Activated CD4-positive, alpha-beta T cell treated with anti-CD3 and anti-CD28 coated beads, Interleukin-2, amount 50 U/mL, for 24 hours (primary cell): ENCODE measurements around the gene ZNF598.

Experiments
- DNase-seq, 2 donors: peaks; one replicate each; pipeline ENCODE4 v3.0.0-alpha.2; 2020; ENCODE audit warnings: low read depth in 1 of 2, low spot score in 1 of 2

ZNF598 gene

DNA sequence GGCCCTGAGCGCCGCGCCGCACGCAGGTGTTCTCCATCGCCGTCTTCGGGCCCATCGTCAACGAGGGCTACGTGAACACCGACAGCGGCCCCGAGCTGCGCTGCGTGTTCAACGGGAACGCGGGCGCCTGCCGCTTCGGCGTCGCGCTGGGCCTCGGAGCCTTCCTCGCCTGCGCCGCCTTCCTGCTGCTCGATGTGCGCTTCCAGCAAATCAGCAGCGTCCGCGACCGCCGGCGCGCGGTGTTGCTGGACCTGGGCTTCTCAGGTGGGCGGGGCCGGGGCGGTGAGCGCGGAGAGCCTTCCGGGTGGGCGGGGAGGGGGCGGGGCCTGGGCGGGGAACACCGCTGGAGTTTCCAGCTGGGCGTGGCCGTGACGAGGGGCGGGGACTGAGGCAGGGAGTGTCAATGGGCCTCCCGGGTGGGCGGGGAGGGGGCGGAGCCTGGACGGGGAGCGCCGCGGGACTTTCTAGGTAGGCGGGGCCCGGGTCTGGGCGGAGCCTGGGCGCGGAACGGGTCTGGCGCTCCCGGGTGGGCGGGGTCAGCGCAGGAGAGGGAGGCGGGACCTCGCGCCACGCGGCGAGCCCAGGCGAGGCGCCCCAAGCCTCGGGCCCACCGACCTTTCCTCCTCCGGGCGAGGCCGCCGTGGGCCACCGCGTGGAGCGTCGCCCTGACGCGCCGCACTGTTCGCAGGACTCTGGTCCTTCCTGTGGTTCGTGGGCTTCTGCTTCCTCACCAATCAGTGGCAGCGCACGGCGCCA is 17.5 kb downstream of the ZNF598 start:
- peak; percentile 94 to 97 for DNase-seq

DNA sequence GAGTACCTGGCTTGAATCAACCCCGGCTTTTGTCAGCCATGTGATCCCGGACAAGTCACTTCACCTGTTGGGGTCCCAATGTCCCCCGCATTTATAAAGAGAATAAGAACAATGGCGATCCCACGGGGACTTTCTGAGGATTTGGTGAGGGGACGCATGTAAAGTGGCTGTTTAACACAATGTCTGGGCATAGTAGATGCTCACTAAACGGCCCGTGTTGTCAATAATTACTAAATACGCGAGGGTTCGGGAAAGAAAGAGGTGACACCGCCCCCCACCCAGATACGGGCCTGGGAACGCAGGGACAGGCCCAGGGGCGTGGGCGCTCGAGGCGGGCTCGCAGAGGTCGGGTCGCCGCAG is 18.1 kb downstream of the ZNF598 start:
- DNase-seq = no peak

DNA sequence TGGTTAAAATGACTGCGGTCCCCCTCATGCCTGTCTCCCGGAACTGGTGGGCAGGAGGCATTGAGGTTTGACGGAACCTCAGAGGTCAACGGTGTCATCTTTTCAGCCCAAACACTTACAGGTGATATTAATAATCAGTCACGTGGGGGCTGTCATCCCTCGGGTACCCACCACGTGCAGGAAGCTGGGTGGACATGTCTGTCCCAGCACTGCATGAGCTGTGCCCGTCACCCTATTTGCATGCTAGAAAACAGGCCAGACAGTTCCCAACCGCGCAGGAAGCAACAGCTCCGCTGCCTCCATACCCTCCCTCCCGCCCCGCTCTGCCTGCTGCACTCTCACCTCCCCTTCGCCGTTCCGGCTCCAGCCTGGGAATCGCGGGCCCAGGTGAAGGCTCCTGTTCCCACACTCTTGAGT is 18.5 kb downstream of the ZNF598 start:
- DNase-seq = no peak

DNA sequence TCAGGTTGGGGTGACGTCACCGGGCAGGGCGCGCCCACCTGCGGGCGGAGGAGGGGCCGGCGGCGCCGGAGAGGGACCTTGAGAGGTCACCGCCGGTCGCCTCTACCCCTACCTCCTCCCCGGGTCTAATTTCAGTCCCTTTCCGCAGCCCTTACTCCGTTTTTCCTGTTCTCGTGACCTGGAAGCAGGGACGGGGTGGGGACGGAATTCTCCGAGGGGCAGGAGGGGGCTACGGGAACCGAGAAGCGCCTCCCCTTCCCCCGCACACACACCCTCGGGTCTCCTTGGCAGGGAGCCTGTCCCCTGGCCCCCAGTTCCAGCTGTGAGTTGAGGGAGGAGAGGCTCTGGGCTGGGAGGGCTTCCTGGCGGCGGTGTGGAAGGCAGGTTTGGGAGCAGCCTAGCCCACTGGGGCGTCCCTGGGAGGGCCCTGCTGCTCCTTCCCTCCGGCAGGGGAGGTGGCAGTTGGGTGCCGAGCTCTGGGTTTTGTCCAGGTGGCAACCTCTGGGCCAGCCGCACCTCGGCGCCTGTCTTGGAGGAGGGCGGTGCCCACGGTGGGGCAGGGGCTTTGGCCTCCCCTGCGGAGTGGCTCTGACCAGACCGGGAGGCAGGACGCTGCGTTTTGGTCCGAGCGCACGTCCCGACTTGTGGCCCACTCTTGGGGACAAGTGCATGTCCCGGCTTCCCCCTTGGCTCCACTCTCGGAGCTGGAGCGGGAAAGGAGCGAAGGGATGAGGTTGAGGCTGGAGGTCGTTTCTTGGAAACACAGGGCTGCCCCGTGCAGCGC is 19.1 kb downstream of the ZNF598 start:
- DNase-seq = no peak

DNA sequence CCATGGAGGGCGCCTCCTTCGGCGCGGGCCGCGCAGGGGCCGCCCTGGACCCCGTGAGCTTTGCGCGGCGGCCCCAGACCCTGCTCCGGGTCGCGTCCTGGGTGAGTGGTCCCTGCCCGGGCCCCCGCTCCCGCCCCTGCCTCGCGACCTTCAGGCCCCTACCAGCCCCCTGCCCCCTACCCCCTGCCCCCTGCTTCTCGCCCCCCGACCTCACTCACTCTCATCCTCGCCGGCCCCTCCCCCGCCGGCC is 19.6 kb downstream of the ZNF598 start:
- no peak for DNase-seq

DNA sequence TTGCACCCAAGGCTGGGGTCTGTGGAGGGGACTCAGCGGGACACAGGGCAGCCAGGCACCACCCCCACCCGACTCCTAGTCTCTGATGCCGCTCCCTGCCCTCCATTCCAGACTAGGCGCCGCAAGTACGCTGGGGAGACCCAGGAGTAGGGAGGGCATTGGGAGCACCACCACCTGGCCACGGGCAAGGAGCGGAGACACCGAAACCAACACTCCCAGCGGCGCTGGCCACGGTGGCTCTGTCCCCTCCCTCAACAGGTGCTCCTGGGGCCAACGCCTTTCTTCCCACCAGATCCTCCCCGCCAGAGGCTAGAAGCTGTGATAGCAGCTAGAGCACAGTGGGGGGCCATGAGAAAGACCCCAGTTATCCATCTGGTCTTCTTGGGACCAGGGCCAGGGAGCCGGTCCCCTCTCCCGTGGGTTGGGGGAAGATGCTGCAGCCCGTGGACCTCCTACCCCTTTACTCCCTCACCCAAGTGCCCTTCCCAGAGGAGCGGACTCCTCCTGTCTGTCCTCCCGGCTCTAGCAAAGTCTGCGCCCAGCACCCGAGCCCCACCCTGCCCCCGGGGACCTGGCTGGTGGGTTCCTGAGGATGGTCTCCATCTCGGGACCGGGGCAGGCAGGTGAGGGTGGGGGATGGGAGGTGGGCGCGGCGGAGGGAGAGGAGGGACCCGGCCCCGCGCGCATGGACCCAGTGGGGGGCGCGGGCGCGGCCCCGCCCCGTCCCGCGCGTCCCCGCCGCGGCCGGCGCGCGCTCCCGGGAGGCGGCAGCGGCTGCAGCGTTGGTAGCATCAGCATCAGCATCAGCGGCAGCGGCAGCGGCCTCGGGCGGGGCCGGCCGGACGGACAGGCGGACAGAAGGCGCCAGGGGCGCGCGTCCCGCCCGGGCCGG is 20.2 kb downstream of the ZNF598 start, which contains the start of gene SYNGR3:
Gene SYNGR3 (plus strand): TSS at position 762 of the 892 bp plus-strand sequence. CDS start 133 bp downstream, outside the sequence.
- DNase-seq = no peak

DNA sequence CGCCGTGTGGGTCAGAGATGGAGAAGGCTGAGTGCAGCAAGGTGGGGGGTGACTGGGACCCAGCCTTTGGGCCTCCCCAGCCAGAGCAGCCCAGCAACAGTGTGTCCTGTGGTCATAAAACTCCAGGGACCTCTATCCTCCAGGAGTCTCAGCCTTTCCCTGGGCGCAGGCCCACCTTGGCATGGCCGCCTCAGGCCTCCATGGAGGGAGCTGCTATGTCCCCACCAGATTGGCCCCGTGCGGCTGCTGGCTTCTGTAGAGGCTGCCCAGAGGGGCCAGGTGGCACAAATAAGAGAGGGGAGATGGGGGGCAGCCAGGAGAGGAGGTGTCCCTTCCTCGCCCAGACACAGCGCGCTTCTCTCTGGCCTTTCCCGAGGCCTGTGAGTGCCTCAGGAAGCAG is 22.4 kb downstream of the ZNF598 start:
- no peak for DNase-seq

DNA sequence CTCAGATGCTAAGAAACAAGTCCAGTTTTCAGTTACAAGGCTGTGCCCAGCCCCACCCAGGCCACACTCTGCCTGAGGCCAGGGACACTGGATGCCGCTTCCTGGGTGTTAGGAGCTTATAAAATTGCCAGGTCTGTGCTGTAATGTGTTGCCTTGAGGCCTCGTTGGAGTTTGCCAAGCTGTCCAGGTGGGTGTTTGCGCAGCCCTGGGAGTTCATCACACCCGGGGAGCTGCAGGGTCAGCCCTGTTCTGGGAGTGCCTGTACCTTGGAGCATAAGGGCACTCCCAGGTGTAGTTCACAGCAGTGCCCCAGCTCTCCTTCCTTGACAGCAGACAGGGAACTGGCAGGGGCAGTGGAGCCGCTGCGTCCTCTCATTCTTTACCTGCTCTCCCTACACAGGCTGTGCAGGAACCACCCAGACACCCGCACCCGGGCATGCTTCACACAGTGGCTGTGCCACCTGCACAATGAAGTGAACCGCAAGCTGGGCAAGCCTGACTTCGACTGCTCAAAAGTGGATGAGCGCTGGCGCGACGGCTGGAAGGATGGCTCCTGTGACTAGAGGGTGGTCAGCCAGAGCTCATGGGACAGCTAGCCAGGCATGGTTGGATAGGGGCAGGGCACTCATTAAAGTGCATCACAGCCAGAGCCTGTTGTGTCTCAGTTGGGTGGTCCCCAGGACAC is 24.0 kb downstream of the ZNF598 start:
- DNase-seq = no peak

DNA sequence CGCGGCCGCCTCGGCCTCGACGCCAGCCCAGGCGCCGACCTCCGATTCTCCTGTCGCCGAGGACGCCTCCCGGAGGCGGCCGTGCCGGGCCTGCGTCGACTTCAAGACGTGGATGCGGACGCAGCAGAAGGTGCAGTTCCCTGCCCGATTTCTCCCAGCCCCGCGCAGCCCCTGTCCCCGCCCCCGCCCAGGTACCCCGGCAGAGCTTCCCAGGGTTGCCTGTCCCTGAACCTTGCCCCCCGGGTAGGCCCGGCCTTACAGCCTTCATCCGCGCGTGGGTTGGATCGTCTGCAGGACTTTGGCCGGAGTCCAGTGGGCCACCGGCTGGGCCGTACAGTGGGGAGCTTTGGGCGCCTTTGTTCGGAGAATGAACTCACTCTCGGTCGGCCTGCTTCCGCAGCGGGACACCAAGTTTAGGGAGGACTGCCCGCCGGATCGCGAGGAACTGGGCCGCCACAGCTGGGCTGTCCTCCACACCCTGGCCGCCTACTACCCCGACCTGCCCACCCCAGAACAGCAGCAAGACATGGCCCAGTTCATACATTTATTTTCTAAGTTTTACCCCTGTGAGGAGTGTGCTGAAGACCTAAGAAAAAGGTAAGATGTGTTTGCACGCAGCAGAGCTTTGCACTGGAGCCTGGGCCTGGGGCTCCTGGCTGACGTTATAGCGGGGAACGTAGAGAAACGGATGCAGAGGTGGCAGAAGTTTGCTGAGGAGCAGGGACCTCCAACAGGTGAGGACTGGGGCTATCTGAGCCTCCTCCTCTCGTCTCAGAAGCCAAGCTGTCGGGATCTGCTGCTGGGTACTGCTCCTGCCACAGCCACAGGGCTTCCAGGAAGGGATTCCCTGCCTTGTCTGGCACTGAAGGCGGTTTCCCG is 25.0 kb downstream of the ZNF598 start:
- DNase-seq = no peak

DNA sequence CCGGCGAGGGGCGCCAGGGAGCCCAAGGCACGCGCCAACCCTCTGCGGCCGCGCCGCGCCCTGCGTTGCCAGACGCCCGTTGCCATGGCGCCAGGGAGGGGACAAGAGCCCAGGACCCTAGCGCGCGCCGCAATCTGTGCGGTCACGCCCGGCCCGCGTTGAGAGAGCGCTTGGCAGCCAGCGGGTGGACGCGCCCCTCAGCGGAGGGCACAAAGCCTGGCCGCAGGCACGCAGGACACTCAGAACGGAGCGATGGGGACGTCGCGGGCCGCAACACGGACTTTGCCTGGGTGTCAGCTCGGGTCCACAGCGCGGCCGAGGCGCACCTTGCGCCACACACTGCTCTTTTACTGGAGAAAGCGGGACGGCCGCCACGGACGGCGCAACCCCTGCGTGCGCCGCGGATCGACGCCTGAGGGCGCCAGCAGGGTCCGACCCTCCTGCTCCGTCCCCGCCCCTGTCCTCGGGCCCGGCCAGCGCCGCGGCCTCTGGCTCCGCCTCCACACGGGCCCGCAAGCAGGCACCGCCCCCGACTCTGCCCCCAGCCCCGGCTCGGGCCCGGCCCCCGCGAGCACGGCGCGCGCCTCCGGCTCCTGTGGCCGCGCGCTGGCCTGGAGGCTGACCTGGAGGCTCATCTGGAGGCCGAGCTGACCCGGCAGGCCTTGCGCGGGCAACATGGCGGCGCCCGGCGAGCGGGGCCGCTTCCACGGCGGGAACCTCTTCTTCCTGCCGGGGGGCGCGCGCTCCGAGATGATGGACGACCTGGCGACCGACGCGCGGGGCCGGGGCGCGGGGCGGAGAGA is 25.9 kb downstream of the ZNF598 start, which contains the start of gene GFER:
Gene GFER (plus strand): TSS at position 650 of the 803 bp plus-strand sequence. CDS start 26 bp downstream, at position 676.
- DNase-seq = no peak

DNA sequence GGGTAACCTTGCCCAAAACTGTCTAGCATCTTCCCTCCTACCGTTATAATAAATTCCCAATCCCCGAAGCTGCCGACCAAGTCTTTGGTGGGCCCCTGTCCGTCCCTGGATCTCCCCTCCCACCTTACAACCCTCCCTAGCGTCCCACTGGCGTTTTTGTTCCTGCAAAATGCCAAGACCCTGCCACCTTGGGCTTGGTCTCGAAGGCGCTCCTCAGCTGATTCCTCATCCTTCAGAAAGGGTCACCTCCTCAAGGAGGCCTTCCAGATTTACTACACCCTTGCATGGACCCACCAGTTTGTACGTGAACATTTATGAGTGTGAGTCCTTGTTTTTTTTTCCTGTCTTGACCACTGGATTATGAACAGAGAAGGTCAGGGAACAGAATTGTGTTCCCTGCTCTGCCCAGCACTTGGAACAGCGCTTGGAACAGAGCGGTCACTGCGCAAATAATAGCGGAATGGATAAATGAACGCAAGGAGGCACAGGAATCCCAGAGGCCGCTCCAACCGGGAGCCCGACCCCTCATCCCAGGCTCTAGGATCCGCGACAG is 26.6 kb downstream of the ZNF598 start:
- DNase-seq = no peak

DNA sequence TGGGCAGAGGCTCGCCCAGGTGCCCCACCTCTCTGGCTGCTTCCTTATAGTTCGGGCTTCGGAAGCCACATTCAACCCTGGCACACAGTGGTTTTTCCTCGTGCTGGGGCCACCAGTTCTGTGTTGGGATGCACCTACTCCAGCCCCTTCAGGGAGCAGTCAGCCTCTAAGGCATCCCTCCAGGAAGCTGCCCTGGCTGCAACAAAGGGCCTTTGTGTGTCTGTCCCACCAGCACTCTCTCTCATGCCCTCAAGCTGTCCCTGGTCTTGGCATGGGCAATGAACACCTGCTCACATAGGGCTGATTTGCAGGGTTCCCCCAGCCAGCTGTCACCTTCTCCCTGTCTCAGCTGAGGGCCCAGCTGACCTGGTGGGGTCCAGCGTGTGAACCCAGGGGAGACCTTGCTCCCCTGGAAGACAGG is 27.6 kb downstream of the ZNF598 start:
- DNase-seq = no peak

DNA sequence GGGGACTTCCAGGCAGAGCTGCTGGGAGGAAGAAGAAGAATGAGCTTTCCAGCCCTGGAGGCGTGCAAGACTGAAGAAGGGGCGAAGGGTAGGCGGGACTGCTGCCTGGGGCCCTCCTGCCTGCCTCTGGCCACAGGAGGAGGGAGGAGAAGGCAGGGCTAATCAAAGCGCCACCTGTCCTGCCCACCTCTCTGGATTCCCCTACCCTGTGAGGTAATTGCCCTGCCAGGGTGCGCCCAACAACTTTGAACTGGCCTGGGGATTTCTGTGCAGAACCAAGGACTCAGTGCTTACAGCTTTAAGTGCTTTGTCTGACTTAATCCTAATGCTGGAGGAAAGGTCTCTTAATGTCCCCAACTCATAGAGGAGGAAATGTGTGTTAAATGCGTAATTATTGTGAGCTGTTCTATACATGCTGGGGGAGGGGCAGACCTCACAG is 28.2 kb downstream of the ZNF598 start, which contains the start of gene NOXO1:
Gene NOXO1 (minus strand): TSS at position 72 of the 439 bp plus-strand sequence. CDS start 290 bp downstream, outside the sequence.
- DNase-seq = no peak

DNA sequence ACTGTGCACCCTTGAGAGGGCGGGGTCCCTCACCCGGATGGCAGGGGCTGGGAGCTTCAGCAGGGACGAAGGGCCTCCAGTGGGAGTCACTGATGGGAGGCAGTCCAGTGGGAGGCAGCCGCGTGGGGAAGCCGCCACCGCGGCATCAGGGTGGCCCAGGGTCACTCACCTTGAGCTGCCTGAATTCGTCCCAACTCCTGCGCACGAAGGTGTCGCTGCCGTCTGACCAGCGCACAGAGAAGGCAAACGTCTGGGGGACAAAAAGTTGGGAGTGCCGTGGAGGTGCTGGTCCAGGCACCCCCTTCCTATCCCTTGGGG is 28.9 kb downstream of the ZNF598 start:
- no peak for DNase-seq

DNA sequence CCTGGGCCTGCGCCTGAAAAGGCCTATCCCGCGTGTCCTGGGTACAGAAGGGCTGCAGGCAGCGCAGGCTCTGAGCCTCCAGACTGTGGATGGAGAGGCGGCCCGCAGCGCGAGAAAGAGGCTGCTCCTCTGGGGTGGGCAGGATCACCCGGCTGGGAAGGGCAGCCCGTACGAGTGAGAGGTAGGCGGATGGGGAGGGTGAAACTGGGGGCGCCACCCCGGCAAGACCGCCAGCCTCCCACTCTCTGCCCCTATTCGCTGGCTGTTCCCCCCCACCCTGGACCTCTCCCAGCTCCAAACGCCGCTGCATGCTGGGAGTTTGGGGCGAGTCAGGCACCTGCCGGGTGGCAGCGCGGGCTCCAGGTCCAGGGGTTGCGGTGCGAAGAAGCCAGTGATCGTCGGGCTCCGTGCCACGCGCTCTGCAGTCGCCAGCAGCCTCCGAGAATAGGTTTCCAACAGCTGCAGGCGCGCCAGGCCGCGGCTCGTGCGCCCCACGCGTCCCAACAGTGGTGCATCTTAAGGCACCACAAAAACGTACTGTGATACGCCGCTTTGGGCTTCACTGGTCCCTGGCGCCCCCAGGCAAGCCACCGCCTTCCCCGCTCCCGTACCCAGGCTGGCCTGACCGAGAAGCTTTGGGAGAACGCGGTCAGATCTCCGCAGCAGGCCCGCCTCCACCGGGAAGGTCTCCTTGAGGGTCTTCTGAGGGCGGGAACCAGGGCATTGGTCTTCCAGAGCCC is 29.4 kb downstream of the ZNF598 start:
- no peak for DNase-seq

DNA sequence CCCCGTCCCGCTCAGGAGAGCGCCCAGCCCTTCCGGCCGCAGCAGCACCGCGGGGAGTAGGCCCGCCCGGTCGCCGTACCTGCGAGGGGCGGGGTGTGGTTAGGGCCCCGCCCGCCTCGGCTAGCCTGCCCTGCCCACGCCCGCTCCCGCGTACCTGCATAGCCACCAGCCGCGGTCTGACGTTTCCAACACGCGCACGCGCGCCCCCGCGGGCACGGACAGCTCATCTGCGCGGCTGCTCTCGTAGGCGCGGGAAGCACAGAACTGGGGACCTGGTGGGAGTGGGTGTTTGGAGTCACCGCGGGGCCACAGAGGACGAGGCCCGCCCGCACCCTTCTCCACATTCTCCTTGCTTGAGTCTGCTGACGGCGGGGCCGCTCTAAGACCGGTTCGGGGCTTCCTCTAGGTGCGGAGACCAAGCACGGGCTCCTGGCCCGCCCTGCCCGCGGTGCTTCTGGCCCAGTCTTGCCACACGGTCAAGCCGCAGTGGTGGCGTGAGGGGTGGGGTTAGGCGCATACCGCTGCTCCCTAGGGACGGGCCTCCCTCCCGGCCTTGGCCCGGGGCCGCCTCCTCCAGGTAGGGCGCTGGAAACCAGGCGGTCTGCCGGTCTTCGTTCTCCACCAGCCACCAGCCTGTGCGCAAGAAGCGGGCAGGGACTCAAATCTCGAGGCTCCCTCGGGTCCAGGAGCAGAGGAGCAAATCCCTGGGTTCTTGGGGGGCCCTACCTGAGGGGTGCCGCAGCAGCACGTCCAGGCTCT is 30.2 kb downstream of the ZNF598 start:
- DNase-seq = no peak

DNA sequence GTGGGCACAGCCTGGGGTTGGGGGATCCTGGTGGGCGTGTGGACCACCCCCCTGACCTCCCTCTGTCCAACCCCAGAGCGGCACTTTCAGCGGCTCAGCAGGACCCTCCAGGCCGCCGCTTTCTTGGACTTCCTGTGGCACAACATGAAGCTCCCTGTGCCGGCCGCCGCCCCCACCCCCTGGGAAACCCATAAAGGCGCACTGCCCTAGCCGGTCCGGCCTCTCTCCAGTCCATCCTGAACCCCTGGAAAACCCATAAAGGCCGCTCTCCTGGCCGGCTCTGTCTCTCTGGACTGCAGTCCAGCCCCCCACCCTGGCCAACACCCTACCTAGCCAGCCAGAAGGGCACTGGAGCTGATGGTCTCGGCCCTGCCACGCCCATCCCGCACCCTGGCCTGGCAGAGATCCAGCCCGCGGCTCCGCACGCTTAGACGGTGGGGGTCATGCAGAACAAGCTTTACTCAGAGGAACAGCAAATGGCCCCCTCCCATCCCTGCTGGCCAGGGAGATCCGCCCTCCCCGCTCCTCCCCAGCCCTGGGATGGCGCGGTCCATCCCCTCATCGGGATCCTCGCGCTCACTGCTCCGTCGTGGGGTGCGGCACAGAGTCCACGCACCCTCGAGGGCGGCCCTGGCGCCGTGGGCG is 31.0 kb downstream of the ZNF598 start:
- DNase-seq = no peak
